HEK293 (cell line): ENCODE results near the gene SETD1B.

ENCODE experiments used
- KLF1 ChIP-seq: fragments of 450-650 bp; formaldehyde crosslinking; IDR thresholded peaks from 2 replicates; pipeline ENCODE4 v1.5.1; 2016; ENCODE audit warnings: missing biosample characterization, missing genetic modification characterization
- KLF16 ChIP-seq: fragments of 450-650 bp; formaldehyde crosslinking; IDR thresholded peaks from 2 replicates; pipeline ENCODE4 v1.5.1; 2017; ENCODE audit warnings: missing biosample characterization, missing genetic modification characterization
- RBAK ChIP-seq: fragments of 450-650 bp; formaldehyde crosslinking; IDR thresholded peaks from 2 replicates; pipeline ENCODE4 v1.5.1; 2016; ENCODE audit warnings: missing biosample characterization, missing genetic modification characterization
- ZNF114 ChIP-seq: fragments of 450-650 bp; formaldehyde crosslinking; IDR thresholded peaks from 2 replicates; pipeline ENCODE4 v1.5.0; 2017; ENCODE audit warnings: missing biosample characterization, missing genetic modification characterization
- ZNF138 ChIP-seq: fragments of 450-650 bp; formaldehyde crosslinking; IDR thresholded peaks from 2 replicates; pipeline ENCODE4 v1.5.1; 2016; ENCODE audit warnings: missing biosample characterization, missing genetic modification characterization, borderline replicate concordance
- ZNF585B ChIP-seq: fragments of 450-650 bp; formaldehyde crosslinking; IDR thresholded peaks from 2 replicates; pipeline ENCODE4 v1.5.1; 2016; ENCODE audit warnings: missing biosample characterization, missing genetic modification characterization
- ZNF629 ChIP-seq: fragments of 450-650 bp; formaldehyde crosslinking; IDR thresholded peaks from 2 replicates; pipeline ENCODE4 v1.5.1; 2017; ENCODE audit warnings: missing biosample characterization, missing genetic modification characterization
- TF ChIP-seq, protein P1 (sequence below): fragments of 450-650 bp; formaldehyde crosslinking; IDR thresholded peaks from 2 replicates; pipeline ENCODE4 v1.5.1; 2016; ENCODE audit warnings: missing biosample characterization, missing genetic modification characterization
- TF ChIP-seq, protein P2 (sequence below): fragments of 450-650 bp; formaldehyde crosslinking; IDR thresholded peaks from 2 replicates; pipeline ENCODE4 v1.5.1; 2016; ENCODE audit warnings: missing biosample characterization, missing genetic modification characterization
- TF ChIP-seq, protein P3 (sequence below): fragments of 450-650 bp; formaldehyde crosslinking; IDR thresholded peaks from 2 replicates; pipeline ENCODE4 v1.5.1; 2016; ENCODE audit warnings: missing biosample characterization, missing genetic modification characterization
- TF ChIP-seq, protein P4 (sequence below): fragments of 450-650 bp; formaldehyde crosslinking; conservative IDR thresholded peaks from 2 replicates; pipeline ENCODE4 v1.5.1; 2016; ENCODE audit warnings: low read depth, missing biosample characterization, missing genetic modification characterization
- TF ChIP-seq, protein P5 (sequence below): fragments of 450-650 bp; formaldehyde crosslinking; IDR thresholded peaks from 2 replicates; pipeline ENCODE4 v1.5.1; 2016; ENCODE audit warnings: missing biosample characterization, missing genetic modification characterization
- TF ChIP-seq, protein P6 (sequence below): fragments of 450-650 bp; formaldehyde crosslinking; IDR thresholded peaks from 2 replicates; pipeline ENCODE4 v1.5.1; 2016; ENCODE audit warnings: missing biosample characterization, missing genetic modification characterization
- TF ChIP-seq, protein P7 (sequence below): fragments of 450-650 bp; formaldehyde crosslinking; IDR thresholded peaks from 2 replicates; pipeline ENCODE4 v1.5.1; 2016; ENCODE audit warnings: missing biosample characterization, missing genetic modification characterization

DNA sequence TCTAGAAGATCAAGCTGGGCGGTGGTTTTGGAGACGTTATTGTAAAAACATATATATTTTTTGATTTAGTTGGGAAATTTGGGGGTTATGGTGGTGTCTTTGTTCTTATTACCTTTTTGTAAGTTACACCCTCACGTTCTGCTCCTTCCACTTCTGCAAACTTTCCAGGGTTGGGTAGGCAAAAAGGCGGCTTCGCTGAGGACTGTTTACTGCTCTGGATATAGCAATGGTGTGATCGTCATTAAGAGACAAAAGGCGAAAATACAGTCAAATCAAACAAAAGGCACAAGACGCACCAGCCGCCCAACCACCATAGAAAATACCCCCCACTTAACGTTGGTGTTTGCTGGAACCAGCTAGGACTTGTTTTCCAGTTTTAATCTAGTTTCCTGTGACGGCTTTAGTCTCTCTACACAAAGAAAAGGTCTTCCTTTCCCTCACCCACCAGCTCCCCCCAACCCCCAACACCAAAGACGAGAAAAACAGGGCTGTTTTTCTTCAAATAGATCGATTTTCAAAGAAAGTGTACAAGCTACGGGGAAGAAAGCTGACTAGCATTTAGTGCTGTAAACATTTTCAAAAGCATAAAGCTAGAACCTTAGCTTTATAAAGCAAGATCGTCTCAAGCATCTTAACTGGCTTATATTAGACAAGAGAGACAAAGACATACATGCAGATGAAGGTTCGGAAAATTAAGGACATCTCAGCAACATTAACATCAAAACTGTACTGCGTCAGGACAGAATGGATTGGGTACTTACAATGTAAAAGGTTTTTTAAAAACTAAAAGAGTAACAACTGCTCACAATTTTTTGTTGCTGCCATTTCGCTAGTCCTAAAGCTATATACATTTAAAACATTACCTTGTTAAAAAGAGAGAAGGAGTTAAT lies 2.0 kb upstream of the SETD1B start:
- TF ChIP-seq, protein P1, sequence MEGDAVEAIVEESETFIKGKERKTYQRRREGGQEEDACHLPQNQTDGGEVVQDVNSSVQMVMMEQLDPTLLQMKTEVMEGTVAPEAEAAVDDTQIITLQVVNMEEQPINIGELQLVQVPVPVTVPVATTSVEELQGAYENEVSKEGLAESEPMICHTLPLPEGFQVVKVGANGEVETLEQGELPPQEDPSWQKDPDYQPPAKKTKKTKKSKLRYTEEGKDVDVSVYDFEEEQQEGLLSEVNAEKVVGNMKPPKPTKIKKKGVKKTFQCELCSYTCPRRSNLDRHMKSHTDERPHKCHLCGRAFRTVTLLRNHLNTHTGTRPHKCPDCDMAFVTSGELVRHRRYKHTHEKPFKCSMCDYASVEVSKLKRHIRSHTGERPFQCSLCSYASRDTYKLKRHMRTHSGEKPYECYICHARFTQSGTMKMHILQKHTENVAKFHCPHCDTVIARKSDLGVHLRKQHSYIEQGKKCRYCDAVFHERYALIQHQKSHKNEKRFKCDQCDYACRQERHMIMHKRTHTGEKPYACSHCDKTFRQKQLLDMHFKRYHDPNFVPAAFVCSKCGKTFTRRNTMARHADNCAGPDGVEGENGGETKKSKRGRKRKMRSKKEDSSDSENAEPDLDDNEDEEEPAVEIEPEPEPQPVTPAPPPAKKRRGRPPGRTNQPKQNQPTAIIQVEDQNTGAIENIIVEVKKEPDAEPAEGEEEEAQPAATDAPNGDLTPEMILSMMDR (tag by site-specific recombination): no peak
- TF ChIP-seq KLF16 (no peak), ZNF585B (no peak), KLF1 (no peak), ZNF114 (tag by site-specific recombination) (no peak), RBAK (tag by site-specific recombination) (no peak), ZNF138 (no peak), ZNF629 (tag by site-specific recombination) (no peak)
- TF ChIP-seq, protein P2, sequence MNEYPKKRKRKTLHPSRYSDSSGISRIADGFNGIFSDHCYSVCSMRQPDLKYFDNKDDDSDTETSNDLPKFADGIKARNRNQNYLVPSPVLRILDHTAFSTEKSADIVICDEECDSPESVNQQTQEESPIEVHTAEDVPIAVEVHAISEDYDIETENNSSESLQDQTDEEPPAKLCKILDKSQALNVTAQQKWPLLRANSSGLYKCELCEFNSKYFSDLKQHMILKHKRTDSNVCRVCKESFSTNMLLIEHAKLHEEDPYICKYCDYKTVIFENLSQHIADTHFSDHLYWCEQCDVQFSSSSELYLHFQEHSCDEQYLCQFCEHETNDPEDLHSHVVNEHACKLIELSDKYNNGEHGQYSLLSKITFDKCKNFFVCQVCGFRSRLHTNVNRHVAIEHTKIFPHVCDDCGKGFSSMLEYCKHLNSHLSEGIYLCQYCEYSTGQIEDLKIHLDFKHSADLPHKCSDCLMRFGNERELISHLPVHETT (tag by site-specific recombination): no peak
- TF ChIP-seq, protein P3, sequence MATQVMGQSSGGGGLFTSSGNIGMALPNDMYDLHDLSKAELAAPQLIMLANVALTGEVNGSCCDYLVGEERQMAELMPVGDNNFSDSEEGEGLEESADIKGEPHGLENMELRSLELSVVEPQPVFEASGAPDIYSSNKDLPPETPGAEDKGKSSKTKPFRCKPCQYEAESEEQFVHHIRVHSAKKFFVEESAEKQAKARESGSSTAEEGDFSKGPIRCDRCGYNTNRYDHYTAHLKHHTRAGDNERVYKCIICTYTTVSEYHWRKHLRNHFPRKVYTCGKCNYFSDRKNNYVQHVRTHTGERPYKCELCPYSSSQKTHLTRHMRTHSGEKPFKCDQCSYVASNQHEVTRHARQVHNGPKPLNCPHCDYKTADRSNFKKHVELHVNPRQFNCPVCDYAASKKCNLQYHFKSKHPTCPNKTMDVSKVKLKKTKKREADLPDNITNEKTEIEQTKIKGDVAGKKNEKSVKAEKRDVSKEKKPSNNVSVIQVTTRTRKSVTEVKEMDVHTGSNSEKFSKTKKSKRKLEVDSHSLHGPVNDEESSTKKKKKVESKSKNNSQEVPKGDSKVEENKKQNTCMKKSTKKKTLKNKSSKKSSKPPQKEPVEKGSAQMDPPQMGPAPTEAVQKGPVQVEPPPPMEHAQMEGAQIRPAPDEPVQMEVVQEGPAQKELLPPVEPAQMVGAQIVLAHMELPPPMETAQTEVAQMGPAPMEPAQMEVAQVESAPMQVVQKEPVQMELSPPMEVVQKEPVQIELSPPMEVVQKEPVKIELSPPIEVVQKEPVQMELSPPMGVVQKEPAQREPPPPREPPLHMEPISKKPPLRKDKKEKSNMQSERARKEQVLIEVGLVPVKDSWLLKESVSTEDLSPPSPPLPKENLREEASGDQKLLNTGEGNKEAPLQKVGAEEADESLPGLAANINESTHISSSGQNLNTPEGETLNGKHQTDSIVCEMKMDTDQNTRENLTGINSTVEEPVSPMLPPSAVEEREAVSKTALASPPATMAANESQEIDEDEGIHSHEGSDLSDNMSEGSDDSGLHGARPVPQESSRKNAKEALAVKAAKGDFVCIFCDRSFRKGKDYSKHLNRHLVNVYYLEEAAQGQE (tag by site-specific recombination): no peak
- TF ChIP-seq, protein P4, sequence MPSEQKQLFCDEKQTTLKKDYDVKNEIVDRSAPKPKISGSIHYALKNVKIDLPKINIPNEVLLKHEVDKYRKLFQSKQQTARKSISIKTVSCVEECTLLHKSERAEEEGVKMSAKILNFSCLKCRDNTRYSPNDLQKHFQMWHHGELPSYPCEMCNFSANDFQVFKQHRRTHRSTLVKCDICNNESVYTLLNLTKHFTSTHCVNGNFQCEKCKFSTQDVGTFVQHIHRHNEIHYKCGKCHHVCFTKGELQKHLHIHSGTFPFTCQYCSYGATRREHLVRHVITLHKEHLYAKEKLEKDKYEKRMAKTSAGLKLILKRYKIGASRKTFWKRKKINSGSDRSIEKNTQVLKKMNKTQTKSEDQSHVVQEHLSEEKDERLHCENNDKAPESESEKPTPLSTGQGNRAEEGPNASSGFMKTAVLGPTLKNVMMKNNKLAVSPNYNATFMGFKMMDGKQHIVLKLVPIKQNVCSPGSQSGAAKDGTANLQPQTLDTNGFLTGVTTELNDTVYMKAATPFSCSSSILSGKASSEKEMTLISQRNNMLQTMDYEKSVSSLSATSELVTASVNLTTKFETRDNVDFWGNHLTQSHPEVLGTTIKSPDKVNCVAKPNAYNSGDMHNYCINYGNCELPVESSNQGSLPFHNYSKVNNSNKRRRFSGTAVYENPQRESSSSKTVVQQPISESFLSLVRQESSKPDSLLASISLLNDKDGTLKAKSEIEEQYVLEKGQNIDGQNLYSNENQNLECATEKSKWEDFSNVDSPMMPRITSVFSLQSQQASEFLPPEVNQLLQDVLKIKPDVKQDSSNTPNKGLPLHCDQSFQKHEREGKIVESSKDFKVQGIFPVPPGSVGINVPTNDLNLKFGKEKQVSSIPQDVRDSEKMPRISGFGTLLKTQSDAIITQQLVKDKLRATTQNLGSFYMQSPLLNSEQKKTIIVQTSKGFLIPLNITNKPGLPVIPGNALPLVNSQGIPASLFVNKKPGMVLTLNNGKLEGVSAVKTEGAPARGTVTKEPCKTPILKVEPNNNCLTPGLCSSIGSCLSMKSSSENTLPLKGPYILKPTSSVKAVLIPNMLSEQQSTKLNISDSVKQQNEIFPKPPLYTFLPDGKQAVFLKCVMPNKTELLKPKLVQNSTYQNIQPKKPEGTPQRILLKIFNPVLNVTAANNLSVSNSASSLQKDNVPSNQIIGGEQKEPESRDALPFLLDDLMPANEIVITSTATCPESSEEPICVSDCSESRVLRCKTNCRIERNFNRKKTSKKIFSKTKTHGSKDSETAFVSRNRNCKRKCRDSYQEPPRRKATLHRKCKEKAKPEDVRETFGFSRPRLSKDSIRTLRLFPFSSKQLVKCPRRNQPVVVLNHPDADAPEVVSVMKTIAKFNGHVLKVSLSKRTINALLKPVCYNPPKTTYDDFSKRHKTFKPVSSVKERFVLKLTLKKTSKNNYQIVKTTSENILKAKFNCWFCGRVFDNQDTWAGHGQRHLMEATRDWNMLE (tag by site-specific recombination): no peak
- TF ChIP-seq, protein P5, sequence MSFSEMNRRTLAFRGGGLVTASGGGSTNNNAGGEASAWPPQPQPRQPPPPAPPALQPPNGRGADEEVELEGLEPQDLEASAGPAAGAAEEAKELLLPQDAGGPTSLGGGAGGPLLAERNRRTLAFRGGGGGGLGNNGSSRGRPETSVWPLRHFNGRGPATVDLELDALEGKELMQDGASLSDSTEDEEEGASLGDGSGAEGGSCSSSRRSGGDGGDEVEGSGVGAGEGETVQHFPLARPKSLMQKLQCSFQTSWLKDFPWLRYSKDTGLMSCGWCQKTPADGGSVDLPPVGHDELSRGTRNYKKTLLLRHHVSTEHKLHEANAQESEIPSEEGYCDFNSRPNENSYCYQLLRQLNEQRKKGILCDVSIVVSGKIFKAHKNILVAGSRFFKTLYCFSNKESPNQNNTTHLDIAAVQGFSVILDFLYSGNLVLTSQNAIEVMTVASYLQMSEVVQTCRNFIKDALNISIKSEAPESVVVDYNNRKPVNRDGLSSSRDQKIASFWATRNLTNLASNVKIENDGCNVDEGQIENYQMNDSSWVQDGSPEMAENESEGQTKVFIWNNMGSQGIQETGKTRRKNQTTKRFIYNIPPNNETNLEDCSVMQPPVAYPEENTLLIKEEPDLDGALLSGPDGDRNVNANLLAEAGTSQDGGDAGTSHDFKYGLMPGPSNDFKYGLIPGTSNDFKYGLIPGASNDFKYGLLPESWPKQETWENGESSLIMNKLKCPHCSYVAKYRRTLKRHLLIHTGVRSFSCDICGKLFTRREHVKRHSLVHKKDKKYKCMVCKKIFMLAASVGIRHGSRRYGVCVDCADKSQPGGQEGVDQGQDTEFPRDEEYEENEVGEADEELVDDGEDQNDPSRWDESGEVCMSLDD: no peak
- TF ChIP-seq, protein P6, sequence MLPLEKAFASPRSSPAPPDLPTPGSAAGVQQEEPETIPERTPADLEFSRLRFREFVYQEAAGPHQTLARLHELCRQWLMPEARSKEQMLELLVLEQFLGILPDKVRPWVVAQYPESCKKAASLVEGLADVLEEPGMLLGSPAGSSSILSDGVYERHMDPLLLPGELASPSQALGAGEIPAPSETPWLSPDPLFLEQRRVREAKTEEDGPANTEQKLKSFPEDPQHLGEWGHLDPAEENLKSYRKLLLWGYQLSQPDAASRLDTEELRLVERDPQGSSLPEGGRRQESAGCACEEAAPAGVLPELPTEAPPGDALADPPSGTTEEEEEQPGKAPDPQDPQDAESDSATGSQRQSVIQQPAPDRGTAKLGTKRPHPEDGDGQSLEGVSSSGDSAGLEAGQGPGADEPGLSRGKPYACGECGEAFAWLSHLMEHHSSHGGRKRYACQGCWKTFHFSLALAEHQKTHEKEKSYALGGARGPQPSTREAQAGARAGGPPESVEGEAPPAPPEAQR (tag by site-specific recombination): no peak
- TF ChIP-seq, protein P7, sequence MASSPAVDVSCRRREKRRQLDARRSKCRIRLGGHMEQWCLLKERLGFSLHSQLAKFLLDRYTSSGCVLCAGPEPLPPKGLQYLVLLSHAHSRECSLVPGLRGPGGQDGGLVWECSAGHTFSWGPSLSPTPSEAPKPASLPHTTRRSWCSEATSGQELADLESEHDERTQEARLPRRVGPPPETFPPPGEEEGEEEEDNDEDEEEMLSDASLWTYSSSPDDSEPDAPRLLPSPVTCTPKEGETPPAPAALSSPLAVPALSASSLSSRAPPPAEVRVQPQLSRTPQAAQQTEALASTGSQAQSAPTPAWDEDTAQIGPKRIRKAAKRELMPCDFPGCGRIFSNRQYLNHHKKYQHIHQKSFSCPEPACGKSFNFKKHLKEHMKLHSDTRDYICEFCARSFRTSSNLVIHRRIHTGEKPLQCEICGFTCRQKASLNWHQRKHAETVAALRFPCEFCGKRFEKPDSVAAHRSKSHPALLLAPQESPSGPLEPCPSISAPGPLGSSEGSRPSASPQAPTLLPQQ: no peak
